H7 (cell line): ENCODE results near the gene GRIP2. TPM values are rescaled to one million over a fixed set of nuclear protein-coding genes. Genes with fewer than 3 reads are reported as not detected.

Source experiments
- DNase-seq: peaks from one replicate; pipeline ENCODE4 v3.0.0; 2012
- H3K27me3 ChIP-seq: 2 replicates; pipeline ENCODE4 v1.6.0; 2011; ENCODE audit warnings: mild to moderate bottlenecking, low read length; ENCODE audit not compliant: control insufficient read depth, insufficient read depth
- H3K36me3 ChIP-seq: replicated peaks from 2 replicates; pipeline ENCODE4 v1.5.1; 2011; ENCODE audit warnings: low read length; ENCODE audit not compliant: control insufficient read depth, insufficient read depth
- H3K4me3 ChIP-seq: 2 replicates; pipeline ENCODE4 v1.5.1; 2011; ENCODE audit warnings: low read depth, mild to moderate bottlenecking, control low read depth, low read length, moderate library complexity; ENCODE audit not compliant: insufficient read depth
- total RNA-seq: library from RNA; depleted of rRNA; stranded (reverse); fragments of >200 nt; shearing (Covaris generic); gene quantifications from 2 replicates; pipeline ENCODE4 v1.2.3, GENCODE V29; 2014; rRNA removed

GRIP2 gene
- total RNA-seq: 2.2 and 2.9 TPM in 2 replicates

DNA sequence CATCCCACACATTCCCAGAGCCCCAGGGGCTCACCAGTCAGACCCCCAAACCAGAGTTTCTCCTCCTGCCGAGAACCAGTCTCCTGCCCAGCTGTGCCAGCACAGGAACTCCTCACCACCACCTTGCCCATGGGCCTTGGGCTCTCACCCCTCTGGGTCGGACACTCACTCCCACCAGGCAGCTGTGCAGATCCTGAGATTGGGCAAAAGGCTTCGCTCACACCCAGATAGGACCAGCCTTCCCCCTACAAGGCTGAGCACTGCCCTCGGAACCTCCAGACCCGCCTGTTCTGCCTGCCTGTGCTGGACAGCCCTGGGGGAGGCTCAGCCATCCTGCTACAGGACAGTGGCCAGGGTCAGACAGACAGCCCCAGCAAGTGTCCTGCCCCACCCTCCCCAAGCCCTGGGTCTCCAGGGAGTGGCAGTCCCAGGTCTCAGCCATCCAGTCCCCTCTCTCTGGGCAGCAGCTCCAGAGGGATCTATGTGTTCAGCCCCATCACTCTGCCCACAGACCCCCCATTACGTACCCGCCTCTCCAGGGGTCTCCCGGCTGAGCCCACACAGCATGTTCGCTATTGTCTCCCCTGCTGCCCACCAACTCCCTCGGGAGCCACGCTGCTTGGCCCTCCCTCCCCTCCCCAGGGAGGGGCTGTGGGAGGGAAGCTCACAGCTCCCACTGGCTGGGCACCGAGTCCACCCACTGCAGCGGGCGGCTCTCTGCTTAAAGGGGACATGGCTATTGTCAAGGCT is at the start of gene GRIP2:
GRIP2 (minus strand) TSS at position 601 of the 750 bp plus-strand sequence; CDS start at position 567, 34 bp downstream.
- Histone ChIP-seq H3K4me3 (no peak within 1 kb of the TSS), H3K27me3 (no peaks in the 10 kb centered on the region), H3K36me3 (no peaks in the 10 kb centered on the region)
- DNase-seq: no peak

DNA sequence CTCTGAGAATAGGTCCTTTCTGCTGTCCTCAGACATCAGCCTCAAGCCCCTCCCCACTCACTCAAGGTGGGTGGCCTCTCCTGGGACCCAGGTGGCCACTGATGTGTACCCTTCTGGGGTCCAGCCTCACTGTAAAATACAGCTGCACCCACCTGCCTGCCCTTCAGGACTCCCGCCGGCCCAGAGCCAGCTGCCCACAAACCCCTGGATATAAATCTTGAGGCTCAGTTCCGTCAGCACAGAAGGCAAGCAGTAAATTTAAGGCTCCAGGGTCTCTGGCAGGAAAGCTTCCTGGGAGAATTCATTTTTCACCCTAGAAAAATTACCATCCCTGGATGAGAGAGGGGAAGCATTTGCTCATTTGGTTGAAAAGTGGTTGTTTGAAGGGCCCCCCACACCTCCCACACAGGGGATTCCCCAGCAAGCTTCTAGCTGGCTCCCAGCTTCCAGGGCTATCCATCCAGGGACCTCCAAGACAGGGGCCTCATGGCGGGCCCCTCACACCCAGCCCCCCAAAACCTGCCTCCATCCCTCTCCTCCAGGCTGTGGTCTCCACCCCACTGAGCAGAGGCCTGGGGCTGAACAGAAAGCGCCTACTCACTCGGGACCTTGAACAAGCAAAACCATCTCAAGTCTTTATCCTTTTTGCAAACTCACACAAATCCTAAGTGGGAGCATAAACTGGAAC is 48.4 kb upstream of the GRIP2 start:
- no peaks in the 10 kb centered on the region for H3K27me3 ChIP-seq
- DNase-seq: no peak
- H3K4me3 ChIP-seq: no peak overlapping the region
- no peaks in the 10 kb centered on the region for H3K36me3 ChIP-seq

DNA sequence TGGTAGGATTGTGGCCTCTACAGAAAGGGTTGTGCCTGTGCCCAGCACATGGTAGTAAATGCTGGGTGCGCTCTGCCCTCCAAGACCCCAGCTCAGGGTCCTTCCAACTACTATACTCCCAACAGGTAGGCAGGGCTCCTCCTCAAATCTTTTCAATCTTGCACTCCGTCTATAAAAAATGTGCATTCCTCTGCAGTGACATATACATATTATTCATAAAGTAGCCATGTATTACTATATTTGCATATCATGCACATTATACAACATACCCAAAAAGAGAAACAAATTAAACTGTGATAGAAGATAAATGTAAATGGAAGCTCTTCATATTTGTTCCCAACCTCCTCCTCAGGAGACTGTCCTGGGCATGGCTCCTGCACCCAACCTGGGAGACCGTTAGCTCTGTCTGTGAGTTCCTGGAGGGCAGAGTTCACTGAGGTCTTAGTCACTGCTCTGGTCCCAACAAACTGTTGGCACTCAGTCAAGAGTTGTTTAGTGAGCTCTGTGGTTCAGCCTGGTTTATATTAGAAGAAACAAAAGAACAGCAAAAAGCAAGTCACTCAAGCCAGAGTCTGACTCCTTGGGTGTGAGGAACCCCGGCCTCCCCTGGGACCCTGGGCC is 47.7 kb upstream of the GRIP2 start:
- no peaks in the 10 kb centered on the region for H3K36me3 ChIP-seq
- H3K27me3 ChIP-seq: no peaks in the 10 kb centered on the region
- no peak for DNase-seq
- H3K4me3 ChIP-seq: no peak overlapping the region

DNA sequence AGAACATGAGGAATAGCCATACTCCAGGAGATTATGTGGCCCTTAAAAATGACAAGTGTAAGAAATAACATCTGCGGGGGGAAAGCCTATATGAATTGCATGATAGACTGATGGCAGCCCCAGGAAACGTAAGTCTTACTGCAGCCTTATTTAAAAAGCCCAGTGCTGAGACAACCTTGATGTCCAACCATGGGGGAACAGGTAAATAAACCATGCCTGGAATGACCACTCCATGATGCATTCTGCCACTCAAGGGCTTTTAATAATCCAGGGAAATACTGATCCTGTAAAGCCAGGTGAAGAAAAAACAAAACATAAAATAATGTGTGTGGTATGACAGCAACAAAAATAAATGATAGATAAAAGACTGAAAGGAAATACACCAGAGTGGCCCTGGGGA is 46.5 kb upstream of the GRIP2 start:
- H3K27me3 ChIP-seq: no peaks in the 10 kb centered on the region
- H3K4me3 ChIP-seq: no peak overlapping the region
- no peaks in the 10 kb centered on the region for H3K36me3 ChIP-seq
- no peak for DNase-seq

DNA sequence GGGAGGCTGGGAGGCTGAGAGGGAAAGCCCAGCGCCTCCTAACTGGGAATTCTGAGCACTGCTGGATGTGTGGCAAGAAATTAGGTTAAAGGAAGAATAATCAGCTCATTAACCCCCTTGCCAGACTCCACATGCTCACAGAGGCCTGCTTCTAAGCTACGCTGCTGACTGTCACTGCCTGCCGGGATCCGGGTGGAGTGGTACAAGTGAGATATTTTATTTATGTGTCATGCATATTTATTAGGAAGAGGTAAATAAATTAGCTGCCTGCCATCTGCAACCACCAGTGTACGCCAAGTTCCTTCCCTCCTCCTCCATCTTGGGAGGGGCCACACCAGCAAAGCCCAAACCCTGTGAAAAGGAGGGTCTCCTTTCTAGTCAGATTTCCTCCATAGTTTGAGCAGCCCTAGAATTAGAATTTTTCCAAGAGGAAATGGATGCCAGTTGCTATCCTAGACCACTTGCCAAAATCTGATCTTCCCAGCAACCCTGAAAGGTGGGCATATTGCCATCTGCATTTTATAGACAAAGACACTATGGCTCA is 43.5 kb upstream of the GRIP2 start:
- Histone ChIP-seq H3K4me3 (no peak overlapping the region), H3K27me3 (no peaks in the 10 kb centered on the region), H3K36me3 (no peaks in the 10 kb centered on the region)
- no peak for DNase-seq

DNA sequence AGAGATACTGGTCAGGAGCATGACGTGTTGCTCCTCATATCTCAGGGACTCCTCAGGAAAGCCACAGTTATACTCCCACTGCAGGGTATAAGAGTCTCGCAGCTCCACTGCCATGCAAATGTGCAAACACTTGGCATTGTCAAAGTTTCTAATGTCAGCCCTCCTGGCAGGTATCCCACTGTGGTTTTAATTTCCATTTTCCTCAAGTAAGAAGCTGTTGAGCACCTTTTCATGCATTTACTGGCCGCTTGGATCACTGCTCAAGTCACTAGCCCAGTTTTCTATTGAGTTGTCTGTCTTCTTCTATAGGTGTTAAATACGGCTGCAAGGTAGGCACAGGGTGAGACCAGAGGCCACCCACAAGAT is 41.9 kb upstream of the GRIP2 start:
- H3K4me3 ChIP-seq: no peak overlapping the region
- DNase-seq: no peak
- no peaks in the 10 kb centered on the region for H3K36me3 ChIP-seq
- H3K27me3 ChIP-seq: no peaks in the 10 kb centered on the region

DNA sequence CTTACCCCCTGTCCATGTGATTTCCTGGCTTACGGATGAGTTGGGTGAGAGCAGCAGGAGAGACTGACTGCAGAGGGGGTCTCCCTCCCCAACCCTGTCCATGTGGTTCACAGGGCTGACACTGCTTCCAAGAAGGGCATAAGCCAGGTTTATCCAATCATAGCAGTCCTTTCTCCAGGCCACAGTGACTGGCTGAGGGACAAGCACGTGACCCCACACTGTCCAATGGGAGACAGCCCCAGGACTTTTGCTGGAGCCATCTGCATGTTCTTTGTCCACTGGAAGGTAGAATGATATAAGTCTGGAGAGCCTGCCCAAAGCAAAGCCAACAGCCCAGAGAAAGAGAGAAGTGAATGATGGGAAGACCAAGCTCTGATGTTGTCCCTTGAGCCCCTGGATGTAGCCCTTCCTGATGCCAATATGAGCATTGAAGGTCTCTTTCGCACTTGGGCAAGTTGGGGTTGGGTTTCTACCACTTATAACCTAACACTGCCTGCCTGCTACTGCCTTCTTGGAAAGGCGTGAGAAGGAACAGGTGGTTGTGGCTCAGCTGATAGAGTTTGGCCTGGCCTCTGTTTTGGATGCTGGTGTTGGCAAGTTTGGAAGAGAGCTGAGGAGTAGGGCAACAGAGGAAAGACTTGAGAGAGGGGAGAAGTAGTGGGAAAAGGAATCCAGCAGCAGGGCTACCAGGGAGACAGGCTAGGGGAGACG is 41.3 kb upstream of the GRIP2 start:
- H3K4me3 ChIP-seq: no peak overlapping the region
- no peaks in the 10 kb centered on the region for H3K36me3 ChIP-seq
- DNase-seq: no peak
- H3K27me3 ChIP-seq: no peaks in the 10 kb centered on the region

DNA sequence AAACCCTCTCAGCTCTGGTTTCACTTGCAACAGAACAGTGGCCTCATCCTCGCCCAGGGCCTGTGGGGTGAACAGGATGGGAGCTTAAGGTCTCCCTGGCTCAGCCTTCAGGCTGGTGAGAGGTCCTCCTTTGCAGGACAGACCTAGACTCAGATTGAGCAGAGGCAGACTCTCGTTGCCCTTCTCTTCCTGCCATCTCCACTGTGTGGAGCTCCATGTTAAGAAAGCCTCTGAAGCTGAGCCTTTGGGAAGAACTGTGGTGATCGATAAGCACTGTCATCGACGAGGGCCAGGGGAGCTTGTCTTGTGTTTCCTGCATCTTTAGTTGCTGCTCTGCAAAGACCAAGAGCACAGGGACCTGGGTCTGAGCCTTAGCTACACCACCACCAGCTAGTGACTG is 37.8 kb upstream of the GRIP2 start:
- Histone ChIP-seq H3K4me3 (no peak overlapping the region), H3K36me3 (no peaks in the 10 kb centered on the region), H3K27me3 (no peaks in the 10 kb centered on the region)
- DNase-seq: no peak

DNA sequence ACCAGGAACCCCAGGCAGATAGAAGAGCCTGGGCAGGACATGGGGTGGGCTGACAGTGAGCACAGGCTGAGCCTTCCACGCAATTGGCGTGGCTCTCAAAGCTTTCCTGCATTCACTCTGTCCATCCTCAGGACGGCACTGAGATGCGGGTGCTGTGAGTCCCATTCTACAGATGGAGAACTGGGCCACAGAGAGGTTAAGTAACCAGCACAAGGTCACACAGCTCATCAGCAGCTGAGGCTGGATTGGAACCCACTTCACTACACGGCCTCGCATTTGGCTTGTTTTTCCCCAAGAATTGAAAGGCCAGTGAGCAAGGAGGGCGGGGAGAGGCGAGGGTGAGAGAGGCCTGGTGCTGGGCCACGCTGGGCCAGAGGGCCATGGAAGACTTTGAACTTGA is 36.0 kb upstream of the GRIP2 start:
- no peaks in the 10 kb centered on the region for H3K36me3 ChIP-seq
- DNase-seq: no peak
- no peak overlapping the region for H3K4me3 ChIP-seq
- no peaks in the 10 kb centered on the region for H3K27me3 ChIP-seq

DNA sequence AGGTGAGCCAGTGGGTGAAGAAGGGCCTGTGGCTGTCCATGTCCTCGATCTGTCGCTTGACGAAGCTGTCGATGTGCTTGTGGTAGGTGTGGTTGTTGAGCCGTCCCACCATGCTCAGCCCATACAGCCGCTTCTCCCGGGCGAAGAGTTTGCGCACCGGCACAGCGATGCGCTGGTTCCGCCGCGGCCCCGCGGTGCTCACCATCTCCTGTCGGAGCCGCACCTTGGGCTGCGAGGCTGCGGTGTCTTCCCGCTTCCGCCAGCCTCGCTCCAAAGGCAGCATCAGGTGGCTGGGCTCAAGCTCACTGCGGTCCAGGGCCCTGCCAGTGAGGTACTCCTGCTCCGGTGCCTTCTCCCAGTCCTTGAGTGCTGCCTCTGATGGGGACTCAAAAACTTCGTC is 34.0 kb upstream of the GRIP2 start:
- Histone ChIP-seq H3K4me3 (no peak overlapping the region), H3K27me3 (no peaks in the 10 kb centered on the region), H3K36me3 (no peaks in the 10 kb centered on the region)
- no peak for DNase-seq

DNA sequence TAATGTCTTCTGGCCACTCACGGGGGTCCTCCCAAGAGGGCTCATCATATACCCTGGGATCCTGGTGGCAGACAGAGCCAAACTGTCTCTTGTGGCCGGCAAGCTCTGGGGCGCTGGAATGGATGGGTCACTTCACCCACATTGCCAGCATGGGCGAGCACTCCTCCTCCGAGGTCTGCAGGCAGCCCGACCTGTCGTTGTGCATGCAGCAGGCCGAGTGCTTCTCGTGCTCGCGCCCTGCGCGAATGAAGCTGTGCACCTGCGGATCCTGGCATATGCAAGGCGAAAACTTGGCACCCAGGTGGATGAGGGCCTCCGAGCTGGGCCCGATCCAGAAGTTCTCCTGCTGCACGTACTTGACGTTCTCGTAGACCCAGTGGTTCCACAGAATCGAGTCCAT is 33.6 kb upstream of the GRIP2 start:
- no peak for DNase-seq
- Histone ChIP-seq H3K36me3 (no peaks in the 10 kb centered on the region), H3K27me3 (no peaks in the 10 kb centered on the region), H3K4me3 (no peak overlapping the region)

DNA sequence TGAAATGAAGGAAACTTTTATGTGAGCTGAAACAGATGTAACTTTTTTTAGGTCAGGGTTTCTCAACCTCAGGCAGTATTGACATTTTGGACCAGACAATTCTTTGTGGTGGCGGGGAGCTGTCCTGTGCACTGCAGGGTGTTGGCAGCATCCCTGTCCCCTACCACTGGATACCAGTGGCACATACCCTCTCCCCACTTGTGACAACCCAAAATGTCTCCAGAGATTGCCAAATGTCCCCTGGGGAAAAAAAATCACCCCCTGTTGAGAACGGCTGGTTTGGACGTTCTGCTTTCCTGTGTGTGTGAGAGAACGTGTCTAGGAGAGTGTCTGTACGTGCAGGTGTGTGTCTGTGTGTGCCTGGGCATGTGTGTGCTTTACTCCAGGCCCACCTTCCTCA is 30.7 kb upstream of the GRIP2 start:
- Histone ChIP-seq H3K4me3 (no peak overlapping the region), H3K36me3 (no peaks in the 10 kb centered on the region), H3K27me3 (no peaks in the 10 kb centered on the region)
- DNase-seq: no peak

DNA sequence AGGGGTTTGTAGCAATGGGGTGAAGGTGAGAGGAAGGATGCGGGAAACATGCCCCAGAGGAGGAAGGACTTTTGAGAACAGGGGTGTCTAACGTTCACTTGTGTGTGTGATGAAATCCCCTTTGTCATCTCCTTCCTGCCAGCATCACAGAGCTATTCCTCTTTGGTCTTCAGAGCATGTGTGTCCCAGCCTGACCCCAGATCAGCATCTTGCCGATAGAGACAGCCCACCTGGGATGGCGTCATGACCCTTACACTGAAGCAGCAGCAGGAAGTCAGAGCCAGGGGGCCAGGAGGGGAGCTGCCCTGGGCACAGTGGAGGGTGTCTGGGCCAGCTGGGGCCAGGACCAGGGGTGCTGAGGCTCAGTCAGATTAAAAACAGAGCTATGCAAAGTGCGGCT is 29.9 kb upstream of the GRIP2 start:
- H3K27me3 ChIP-seq: no peaks in the 10 kb centered on the region
- no peak for DNase-seq
- no peaks in the 10 kb centered on the region for H3K36me3 ChIP-seq
- H3K4me3 ChIP-seq: no peak overlapping the region

DNA sequence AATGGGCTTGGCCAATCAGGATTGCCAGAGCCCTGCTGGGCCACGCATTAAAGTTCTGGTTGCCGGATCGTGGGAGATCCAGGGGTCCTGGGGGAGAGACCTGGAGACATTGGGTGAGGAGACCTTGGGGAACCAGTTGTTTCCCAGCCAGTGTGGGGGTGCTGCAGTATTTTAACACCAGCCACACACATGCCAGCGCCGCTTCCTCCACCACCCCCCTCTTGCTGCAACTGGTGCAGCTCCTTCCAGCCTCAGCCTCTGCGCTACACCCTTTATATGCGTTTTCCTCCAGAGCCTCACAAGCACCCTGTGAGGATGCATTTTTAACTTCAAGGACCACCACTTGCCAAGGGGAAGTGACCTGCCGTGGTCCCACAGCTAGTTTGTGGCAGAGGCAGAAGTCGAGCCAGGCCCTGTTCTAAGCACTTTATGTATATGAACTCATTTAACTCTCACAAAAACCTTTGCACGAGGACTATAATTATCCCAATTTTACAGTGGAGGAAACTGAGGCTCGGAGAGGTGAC is 29.4 kb upstream of the GRIP2 start:
- Histone ChIP-seq H3K27me3 (no peaks in the 10 kb centered on the region), H3K36me3 (no peaks in the 10 kb centered on the region), H3K4me3 (no peak overlapping the region)
- DNase-seq: no peak
